Left lobe of liver (tissue), 2 donors: ENCODE results near the gene POLD2. TPM values are rescaled to one million over a fixed set of nuclear protein-coding genes. Genes with fewer than 3 reads are reported as not detected.
A peak's percentile ranks its signal among the peaks of the same experiment; 100 is the strongest.

Source experiments
- ATAC-seq: fragments of 200-7000 bp; cut with Tn5 transposase; one replicate; pipeline ENCODE4 v1.9.1; 2020; ENCODE audit warnings: mild to moderate bottlenecking, moderate library complexity
- DNase-seq: peaks from one replicate; pipeline ENCODE4 v3.0.0-alpha.2; 2020; ENCODE audit warnings: low spot score
- total RNA-seq: library from RNA; stranded (reverse); gene quantifications from one replicate; pipeline ENCODE4 v1.2.1, GENCODE V29; 2021
- donor health status: DM: no; HTN: no; CAD: no; lungs with moderate emphysema.
- donor health status: DM: no; HTN: yes; CAD: no.

The POLD2 gene
- total RNA-seq, 1 donor from 2014 or later, result 78.3 TPM

GRCh38 chr7:44153948-44154335 is 30.6 kb upstream of the POLD2 start:
- ATAC-seq, result no peak
- DNase-seq, result no peak

GRCh38 chr7:44152971-44153947 is 29.9 kb upstream of the POLD2 start:
- ATAC-seq (no peak), DNase-seq (peak; percentile 45)

- ATAC-seq, result no peak
- DNase-seq, result peak; percentile 43
These were observed 28.6 kb upstream of the POLD2 start for GRCh38 chr7:44151956-44152355.

GRCh38 chr7:44150966-44151941 is 27.9 kb upstream of the POLD2 start:
- ATAC-seq, result no peak

GRCh38 chr7:44150466-44150832 is 27.1 kb upstream of the POLD2 start:
- DNase-seq (peak; percentile 33), ATAC-seq (no peak)

More at GRCh38 chr7:44150966-44151941, 27.9 kb upstream of the POLD2 start:
- peak; percentile 29 for DNase-seq

- DNase-seq, result peak; percentile 16
- ATAC-seq, result no peak
These were observed 26.5 kb upstream of the POLD2 start for GRCh38 chr7:44149571-44150465.

- DNase-seq (peak; percentile 26), ATAC-seq (no peak)
These were observed 25.7 kb upstream of the POLD2 start for GRCh38 chr7:44148961-44149536.

GRCh38 chr7:44148166-44148565 is 24.8 kb upstream of the POLD2 start:
- no peak for DNase-seq

GRCh38 chr7:44147026-44147991 is 24.0 kb upstream of the POLD2 start:
- ATAC-seq, result no peak
- DNase-seq, result peak; percentile 40

More at GRCh38 chr7:44148166-44148565, 24.8 kb upstream of the POLD2 start:
- ATAC-seq, result no peak

- peak; percentile 79 for ATAC-seq
These were observed 22.9 kb upstream of the POLD2 start for GRCh38 chr7:44145969-44146911.

GRCh38 chr7:44145479-44145968 is 22.2 kb upstream of the POLD2 start:
- peak; percentile 40 for DNase-seq

More at GRCh38 chr7:44145969-44146911, 22.9 kb upstream of the POLD2 start:
- peak; percentile 55 for DNase-seq

GRCh38 chr7:44144968-44145478 is 21.7 kb upstream of the POLD2 start:
- peak; percentile 27 for DNase-seq
- ATAC-seq, result no peak

More at GRCh38 chr7:44145479-44145968, 22.2 kb upstream of the POLD2 start:
- ATAC-seq, result no peak

- ATAC-seq (no peak), DNase-seq (peak; percentile 39)
These were observed 21.1 kb upstream of the POLD2 start for GRCh38 chr7:44144426-44144967.

- ATAC-seq, result no peak
- peak; percentile 41 for DNase-seq
These were observed 20.4 kb upstream of the POLD2 start for GRCh38 chr7:44143646-44144250.

GRCh38 chr7:44142028-44142427 is 18.7 kb upstream of the POLD2 start:
- no peak for ATAC-seq

GRCh38 chr7:44141221-44141850 is 18.0 kb upstream of the POLD2 start, which contains the start of gene MYL7:
Gene MYL7, minus strand, starts transcription at chr7:44141332. Its CDS starts 27 bp downstream, at chr7:44141305.
- ATAC-seq (no peak), DNase-seq (no peak)

More at GRCh38 chr7:44142028-44142427, 18.7 kb upstream of the POLD2 start:
- no peak for DNase-seq
